HG03025 (cell line): ENCODE measurements around the gene ERP29.
"Not testable (repeated sequence)": the region's sequence is repeated elsewhere in the genome, so short reads cannot be mapped to it uniquely, and the experiment has no call there.

ENCODE experiments used
- ATAC-seq: cut with Tn5 transposase; IDR thresholded peaks from one replicate; pipeline ENCODE4 v1.9.1; 2021; ENCODE audit warnings: mild to moderate bottlenecking, moderate library complexity; ENCODE audit not compliant: unreplicated experiment, low FRiP score

The ERP29 gene

DNA sequence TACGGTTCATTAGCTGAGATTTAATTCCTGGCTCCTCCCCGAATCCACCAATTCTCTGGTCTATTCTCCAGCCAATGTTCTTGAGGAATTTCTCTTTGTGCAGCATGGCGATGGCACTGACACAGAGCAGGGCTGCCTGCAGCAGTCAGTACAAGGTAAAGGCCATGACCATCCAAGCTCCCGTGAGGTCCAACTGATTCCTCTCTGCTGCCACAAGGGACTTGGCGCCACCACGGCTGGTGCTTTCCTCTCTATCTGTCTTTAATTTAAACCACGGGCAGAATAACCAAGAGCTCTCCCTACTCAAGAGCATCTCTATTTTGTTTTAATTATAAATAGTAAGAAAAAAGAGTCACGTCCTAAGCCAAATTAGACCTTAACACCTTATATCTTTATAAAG is 12.4 kb upstream of the ERP29 start:
- ATAC-seq, result no peak

DNA sequence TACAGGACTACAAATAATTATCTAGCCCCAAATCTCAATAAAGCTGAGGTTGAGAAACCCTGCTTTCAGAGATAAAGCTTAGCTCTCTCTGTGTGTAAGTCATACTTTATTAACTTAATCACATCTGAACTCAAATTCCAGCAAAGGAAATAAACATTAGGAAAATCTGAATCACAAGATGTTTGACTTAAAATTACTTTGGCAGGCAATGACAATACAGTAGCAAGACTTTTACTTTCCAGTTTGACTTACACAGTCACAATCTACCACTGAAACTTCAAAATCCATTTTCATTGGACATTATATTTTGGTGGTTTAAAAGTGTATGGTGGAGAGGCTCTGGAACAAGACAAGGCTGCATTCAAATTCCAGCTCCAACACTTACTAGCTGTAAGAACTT is 11.7 kb upstream of the ERP29 start:
- no peak for ATAC-seq

DNA sequence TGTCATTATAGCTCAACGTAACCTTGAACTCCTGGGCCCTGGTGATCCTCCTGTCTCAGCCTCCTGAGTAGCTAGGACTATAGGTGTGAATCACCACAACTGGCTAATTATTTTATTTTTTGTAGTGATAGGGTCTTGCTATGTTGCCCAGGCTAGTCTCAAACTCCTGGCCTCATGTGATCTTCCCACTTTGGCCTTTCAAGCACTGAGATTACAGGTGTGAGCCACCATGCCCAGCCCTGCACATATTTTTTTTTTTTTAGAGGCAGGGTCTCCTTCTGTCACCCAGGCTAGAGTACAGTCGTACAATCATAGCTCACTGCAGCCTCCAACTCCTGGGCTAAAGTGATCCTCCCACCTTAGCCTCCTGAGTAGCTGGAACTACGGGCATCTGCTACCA is 9.2 kb upstream of the ERP29 start:
- ATAC-seq, result no peak

DNA sequence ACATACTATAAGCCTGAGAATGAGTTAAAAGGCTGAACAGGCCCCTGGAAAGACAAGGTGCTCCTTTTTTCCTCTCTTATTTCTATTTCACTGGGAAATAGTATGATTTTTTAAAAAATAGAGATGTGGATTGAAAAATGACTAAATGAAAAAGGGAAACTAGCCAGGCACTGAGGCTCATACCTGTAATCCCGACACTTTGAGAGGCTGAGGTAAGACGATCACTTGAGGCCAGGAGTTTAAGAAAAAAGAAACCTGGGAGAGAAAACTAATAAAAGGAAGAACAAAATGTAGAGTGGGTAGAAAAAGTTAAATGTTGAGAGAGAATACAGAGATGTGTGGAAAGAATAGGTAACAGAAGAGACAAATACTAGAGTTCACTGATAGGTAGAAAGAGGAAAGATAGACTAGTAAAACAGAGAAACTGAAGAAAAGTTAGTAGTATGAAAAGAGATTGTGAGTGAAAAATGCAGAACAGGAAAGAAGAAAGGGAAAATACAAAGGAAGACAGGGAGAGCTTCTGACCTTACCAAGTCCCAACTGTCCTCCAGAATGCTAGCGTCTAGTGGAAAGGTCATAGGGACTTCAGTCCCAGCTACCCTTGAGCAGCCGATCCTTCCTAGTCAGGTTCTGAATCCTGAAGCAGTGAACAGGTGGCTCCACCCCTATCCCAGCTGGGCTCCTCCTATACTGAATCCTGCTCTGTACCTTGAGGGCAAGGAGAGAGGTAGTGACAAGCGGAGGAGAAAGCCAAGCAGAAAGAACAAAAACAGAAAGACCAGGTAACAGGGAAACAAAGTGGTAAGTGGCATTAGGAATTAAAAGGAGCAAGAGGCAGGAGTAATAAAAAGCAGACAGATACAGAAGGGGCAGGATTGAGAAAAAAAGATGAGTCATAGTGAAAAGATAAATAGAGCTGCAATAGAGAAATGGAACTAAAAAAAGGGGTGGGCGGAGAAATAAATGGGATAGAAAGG is 7.5 kb upstream of the ERP29 start:
- ATAC-seq, result no peak

DNA sequence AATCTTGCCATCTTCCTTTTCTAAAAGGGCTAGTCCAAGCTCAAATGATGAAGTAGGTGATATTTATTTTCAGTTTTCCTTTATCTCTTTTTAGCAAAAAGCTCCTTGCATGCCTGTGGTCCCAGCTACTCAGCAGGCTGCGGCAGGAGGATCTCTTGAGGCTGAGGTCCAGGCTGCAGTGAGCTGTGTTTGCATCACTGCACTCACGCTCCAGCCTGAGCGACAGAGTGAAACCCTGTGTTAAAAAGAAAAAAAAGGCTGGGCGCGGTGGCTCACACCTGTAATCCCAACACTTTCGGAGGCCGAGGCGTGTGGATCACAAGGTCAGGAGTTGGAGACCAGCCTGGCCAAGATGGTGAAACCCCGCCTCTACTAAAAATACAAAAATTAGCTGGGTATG is 5.3 kb upstream of the ERP29 start:
- ATAC-seq, result no peak

DNA sequence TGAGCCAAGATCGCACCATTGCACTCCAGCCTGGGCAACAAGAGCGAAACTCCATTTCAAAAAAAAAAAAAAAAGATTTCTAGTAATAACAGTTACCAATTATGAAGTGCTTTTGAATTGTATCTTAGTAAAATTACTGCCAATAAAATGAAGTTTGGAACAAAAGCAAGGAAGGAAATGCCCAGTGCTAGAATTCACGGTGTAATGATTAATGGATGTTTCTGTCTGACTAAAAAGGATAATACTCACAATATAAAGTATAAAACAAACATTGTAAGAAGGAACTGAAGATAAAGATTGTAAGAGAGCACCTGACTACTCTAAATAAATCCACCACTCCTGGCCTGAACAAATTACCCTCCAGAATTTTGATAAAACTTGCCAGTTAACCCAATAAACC is 4.3 kb upstream of the ERP29 start:
- ATAC-seq, result no peak

DNA sequence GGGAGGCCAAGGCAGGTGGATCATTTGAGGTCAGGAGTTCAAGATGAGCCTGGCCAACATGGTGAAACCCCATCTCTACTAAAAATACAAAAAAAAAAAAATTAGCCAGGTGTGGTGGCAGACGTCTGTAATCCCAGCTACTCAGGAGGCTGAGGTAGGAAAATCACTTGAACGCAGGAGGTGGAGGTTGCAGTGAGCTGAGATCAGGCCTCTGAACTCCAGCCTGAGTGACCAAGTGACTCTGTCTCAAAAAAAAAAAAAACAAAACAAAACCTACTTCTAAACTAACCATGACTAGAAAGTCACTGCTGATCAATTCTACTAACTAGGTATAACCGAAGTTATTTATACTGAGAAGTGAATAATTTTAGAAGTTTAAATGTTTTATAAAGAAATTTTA is 3.6 kb upstream of the ERP29 start:
- ATAC-seq, result not testable (repeated sequence)

DNA sequence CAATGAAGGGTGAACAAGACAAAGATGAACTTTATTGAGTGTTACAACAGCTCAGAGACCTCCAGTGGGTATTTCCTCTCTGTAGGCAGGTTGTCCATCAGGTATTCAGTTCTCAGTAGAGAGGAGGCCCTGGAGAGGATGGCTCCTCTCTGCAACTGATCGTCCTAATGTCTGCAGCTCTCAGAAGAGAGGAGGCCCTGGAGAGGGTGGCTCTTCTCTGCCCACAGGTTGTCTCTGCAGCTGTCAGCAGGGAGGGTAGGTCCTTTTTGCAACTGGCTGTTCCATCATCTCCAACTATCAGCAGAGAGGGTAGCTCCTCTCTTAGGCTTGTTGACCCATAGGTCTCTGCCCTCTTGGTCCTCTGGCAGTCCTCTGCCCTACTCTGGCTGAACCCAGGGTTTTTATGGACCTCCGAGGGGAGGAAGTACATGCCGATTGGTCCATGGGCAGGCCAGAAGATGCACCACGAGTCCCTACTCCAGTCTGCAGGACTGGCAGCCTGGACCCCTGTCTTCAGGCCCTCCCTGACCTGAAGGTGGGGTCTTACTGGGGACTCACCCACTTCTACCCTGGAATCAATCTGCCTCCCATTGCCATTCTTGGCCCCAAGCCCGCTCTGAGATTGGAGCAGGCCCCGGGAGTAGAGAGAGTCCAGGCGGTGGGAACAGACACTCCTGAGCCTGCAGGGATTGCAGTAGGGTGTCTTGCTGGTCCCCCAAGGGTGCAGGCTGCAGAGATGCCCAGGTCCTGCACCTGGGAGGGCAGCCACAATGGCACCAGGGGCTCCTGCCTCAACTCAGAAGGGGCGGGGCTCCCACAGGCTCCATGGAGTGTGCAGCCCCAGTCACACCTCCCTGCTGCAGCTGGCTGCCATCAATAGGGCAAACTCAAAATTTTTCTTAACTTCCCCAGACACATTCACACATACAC is 2.5 kb upstream of the ERP29 start:
- ATAC-seq, result no peak

DNA sequence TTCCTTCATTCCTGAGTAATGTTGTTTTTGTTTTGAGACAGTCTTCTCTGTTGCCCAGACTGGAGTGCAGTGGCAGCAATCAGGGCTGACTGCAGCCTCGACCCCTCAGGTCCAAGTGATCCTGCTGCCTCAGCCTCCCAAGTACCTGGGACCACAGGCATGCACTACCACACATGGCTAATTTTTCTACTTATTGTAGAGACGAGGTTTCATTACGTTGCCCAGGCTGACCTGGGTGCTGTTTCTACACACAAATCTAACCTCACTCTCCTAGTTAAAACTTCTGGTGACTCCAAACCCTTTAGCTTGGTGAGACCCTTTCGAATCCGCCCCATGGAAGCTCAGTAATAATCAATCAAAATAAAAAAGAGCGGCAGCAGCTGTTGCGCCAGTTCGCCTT is 1.5 kb upstream of the ERP29 start:
- no peak for ATAC-seq

DNA sequence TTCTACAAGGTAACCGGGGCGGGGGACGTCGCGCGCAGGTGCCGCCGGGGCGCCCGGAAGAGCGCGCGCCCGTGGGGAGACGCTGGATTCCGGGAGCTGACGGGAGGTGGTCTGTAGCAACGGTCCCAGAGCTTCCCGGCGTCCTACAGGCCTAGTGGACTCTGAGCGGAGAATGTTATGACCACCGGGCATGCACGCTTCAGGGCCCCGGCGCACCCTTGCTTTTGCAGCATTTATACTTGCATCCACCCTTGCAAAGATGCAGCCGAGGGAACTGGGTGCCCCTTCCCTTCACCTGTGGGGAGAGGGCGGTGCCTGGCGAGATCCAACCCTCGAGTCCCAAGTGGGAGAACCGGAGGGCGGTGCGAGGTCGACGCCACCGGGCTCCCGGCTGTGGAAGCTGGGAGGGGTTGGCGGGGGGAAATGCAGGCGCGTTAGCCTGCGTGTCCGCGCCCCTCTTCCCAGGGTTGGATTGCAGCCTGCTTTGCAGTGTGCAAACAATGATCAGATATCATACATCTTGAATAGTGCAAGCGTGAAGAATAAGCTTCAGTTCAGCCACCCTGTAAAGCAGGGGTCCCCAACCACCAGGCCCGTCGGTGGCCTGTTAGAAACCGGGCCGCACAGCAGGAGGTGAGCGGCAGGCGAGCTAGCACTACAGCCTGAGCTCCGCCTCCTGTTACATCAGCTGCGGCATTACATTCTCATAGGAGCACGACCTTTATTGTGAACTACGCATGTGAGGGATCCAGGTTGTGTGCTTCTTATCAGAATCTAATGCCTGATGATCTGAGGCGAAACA is 576 bp downstream of the ERP29 start:
- ATAC-seq, result peak; percentile 23

DNA sequence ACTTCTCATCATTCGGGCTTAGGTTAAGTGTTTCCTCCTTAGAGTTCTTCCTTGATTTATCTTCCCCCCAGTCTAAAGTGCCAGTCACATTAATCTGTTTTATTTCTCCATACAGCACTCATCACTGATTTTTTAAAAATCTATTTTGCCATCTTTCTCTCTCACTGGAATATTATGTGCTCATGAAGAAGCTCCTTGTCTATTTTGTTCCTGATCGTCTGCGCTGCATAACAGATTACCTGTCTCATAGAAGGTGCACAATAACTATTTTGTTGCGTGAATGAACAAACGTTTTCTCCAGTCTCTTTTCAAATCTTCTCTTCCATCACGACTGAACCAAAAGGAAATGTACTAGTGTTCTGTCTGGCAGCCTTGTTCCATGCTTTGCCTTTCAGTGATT is 2.7 kb downstream of the ERP29 start:
- ATAC-seq, result no peak

DNA sequence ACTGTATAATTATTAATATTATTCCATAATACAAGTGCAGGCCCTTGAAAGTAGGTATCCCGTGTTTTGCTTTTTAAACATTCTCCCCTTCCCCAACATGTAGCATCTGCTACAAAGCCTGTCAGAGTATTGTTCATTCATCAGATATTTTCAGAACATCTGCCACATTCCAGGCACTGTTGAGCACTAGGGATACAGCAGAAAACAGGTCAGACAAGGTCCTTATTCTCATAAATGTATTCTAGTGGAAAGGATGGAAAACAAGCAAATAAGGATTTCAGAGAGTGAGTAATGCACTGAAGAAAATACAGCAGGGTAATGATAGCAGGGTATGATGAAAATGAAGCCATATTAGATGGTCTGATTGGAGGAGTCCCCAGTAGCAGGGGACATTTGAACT is 3.8 kb downstream of the ERP29 start:
- ATAC-seq, result no peak

DNA sequence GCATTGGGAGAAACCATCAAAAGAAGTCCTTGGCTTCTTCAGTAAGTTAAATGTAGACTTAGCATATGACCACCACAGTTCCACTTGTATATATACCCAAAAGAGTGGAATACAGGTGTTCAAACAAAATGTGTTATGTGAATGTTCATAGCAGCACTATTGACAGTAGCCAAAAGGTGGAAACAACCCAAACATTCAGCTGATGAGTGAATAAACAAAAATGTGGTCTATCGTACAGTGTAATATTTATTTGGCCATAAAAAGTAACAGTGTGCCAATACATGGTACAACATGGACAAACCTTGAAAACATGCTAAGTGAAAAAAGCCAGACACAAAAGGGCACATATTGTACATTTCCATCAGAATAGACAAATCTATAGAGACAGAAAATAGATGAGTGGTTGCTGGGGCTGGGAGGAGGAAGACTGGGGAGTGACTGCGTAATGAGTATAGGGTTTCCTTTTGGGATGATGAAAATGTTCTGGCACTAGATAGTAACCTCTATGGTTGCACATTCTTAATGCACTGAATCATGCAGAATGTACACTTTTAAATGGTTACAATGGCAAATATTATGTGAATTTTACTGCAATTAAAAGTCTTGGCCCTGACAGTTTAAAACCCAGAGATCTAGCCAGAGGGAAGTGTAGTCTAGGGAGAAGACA is 5.5 kb downstream of the ERP29 start:
- ATAC-seq, result no peak

DNA sequence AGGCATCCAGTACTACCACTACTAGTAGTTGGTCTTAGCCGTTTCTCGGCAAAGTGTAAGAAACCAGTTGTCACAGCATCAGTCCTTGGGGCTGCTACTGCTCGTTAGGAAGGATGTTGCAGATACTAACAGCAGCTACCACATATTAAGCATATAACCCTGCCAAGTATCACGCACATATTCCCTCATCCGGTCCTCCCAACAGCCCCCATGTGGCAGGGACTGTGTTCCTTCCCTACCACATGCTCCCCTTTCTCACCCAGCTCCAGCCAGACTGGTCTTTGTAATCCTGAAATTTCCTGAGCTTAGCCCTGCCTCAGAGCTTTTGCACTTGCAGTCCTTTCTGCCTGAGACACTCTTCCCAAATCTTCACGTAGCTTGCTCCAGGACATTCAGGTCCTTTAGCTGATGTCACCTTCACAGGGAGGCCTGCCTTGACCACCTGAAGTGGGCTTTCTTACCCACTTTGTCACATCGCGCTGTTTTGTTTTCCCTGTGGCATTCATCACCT is 7.8 kb downstream of the ERP29 start:
- no peak for ATAC-seq

DNA sequence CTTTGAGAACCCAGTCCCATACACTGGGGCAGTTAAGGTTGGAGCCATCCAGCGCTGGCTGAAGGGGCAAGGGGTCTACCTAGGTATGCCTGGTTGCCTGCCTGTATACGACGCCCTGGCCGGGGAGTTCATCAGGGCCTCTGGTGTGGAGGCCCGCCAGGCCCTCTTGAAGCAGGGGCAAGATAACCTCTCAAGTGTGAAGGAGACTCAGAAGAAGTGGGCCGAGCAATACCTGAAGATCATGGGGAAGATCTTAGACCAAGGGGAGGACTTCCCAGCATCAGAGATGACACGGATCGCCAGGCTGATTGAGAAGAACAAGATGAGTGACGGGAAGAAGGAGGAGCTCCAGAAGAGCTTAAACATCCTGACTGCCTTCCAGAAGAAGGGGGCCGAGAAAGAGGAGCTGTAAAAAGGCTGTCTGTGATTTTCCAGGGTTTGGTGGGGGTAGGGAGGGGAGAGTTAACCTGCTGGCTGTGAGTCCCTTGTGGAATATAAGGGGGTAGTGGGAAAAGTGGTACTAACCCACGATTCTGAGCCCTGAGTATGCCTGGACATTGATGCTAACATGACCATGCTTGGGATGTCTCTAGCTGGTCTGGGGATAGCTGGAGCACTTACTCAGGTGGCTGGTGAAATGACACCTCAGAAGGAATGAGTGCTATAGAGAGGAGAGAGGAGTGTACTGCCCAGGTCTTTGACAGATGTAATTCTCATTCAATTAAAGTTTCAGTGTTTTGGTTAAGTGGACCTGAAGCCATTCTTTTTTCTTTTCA is 9.2 kb downstream of the ERP29 start:
- ATAC-seq, result no peak

DNA sequence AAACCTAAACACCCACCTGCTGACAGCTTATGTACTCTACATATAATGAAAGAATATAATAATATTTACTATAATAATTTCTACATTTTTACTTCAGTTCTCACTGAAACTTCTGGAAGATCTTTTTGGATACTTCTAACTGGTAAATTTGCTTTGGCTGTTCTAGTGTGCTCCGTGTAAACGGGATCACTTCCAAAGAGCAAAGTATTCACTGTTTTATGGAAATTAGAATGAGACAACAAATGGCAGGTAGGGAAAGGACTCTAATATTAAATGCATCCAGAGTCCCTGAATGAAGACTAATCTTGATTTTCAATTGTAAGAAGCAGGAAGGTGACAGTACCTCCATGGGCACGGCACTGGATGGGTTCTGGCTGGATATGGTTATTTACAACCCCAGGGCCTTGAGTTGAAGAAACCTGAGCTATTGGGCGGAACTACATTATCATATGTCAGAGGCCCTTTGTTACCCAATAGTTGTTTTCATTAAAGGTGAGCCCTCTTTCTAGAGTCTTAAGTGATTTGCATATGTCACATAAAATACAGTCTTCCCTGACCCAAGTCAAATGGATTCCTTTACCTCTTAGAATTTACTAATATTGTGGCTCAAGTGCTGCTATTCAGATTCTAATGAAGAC is 10.7 kb downstream of the ERP29 start:
- ATAC-seq, result no peak

DNA sequence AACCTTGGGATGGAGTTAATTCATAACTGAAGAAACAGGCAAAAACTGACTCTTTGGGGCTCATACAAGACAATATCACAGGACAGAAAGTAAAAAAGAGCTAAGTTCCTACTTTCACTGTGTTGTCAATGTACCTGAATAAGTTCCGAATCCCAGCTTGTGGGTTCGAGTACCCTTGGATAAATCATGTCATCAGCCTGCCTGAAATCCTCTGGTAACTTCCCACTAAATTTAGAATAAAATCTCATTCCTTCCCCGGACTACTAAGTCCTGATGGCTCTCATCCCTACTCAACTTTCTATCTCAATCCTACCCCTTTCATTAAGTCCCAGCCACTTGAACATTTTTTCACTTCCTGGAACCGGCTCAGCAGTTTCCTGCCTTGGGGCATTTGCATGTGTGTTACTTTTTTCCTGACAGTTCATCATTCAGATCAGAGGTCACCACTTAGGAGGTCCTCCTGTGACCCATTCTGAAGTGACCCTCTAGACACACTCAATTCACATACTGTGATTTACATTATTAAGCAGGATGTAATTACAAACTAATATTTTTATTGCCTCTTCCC is 12.7 kb downstream of the ERP29 start:
- ATAC-seq, result no peak

DNA sequence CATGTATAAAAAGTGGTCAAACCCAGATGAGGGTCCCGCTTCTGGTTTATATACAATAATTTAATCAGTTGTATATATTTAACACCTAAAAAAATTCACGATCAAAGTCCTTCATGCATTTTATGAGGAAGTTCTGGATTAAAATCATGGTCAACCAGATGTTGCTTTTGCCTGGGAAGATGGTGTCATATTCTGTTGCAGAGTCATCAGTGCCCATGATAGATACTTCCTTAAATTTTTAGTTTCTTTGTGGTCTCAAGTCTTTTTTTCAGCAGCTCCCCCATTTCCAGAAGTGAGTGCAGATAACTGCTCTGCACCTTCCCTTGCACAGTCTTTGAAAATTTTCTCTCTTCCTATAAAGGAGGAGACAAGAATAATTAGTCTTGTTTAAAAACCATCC is 16.1 kb downstream of the ERP29 start:
- ATAC-seq, result no peak
